Erythroblast (primary cell): ENCODE results near the gene HOXC5.

Source experiments
- DNase-seq, 2 experiments: peaks; one replicate each; lab custom pipeline; 2025; lab: John Stamatoyannopoulos, UW
- GATA1 ChIP-seq: IDR thresholded peaks from 2 replicates; pipeline ENCODE4 v1.6.1; 2011; ENCODE audit warnings: low read depth, mild to moderate bottlenecking, control low read depth, low read length, moderate library complexity
- POLR2A ChIP-seq: IDR thresholded peaks from 2 replicates; pipeline ENCODE4 v1.6.1; 2011; ENCODE audit warnings: mild to moderate bottlenecking, low read length

HOXC5 gene

GRCh38 chr12:54053751-54054741 lies 21.2 kb downstream of the HOXC5 start, which contains the start of gene HOXC4:
TSS of gene HOXC4 (plus strand) at chr12:54053835. CDS start at chr12:54053923, 88 bp downstream.
- no peak for DNase-seq
- TF ChIP-seq GATA1, result no peak
- TF ChIP-seq POLR2A, result no peak

DNA sequence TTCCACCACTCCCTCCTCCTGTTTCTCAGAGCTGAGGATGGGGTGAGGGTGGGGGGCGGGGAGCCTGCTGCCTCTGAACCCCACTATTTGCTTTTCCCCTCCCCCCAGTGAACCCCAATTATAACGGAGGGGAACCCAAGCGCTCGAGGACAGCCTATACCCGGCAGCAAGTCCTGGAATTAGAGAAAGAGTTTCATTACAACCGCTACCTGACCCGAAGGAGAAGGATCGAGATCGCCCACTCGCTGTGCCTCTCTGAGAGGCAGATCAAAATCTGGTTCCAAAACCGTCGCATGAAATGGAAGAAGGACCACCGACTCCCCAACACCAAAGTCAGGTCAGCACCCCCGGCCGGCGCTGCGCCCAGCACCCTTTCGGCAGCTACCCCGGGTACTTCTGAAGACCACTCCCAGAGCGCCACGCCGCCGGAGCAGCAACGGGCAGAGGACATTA lies 21.9 kb downstream of the HOXC5 start:
- TF ChIP-seq GATA1, result no peak
- TF ChIP-seq POLR2A, result no peak
- DNase-seq, result no peak

DNA sequence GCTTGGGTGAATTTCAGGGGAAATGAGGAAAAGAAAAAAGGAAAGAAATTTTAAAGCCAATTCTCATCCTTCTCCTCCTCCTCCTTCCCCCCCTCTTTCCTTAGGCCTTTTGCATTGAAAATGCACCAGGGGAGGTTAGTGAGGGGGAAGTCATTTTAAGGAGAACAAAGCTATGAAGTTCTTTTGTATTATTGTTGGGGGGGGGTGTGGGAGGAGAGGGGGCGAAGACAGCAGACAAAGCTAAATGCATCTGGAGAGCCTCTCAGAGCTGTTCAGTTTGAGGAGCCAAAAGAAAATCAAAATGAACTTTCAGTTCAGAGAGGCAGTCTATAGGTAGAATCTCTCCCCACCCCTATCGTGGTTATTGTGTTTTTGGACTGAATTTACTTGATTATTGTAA lies 22.7 kb downstream of the HOXC5 start:
- TF ChIP-seq POLR2A, result no peak
- no peak for TF ChIP-seq GATA1

GRCh38 chr12:54056110-54056509 lies 23.3 kb downstream of the HOXC5 start:
- no peak for TF ChIP-seq GATA1
- no peak for TF ChIP-seq POLR2A
- no peak for DNase-seq

More for the DNA sequence above, 22.7 kb downstream of the HOXC5 start:
- no peak for DNase-seq

GRCh38 chr12:54058128-54058768 lies 25.4 kb downstream of the HOXC5 start:
- TF ChIP-seq GATA1 (no peak), POLR2A (no peak)

DNA sequence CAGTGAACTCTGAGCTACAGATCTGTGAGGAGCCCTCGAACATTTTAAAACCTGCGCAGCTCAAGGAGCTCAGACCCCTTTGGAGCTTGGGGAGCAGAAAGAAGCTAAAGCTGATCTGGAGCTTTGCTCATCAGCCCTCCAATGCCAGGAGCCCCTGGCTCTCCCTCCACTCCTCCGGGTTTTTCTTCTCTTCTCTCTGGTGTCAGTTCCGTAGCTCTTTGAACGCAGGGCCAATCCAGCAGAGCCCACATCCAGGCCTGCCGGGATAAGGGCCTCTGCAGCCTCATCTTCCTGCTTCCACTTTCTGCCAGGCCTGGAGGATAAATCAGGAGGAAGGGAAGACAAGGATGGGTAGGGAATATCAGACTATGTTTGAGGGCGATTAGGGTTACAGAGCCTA lies 26.8 kb downstream of the HOXC5 start:
- DNase-seq, result no peak
- TF ChIP-seq GATA1 (no peak), POLR2A (no peak)

More at GRCh38 chr12:54058128-54058768, 25.4 kb downstream of the HOXC5 start:
- no peak for DNase-seq

DNA sequence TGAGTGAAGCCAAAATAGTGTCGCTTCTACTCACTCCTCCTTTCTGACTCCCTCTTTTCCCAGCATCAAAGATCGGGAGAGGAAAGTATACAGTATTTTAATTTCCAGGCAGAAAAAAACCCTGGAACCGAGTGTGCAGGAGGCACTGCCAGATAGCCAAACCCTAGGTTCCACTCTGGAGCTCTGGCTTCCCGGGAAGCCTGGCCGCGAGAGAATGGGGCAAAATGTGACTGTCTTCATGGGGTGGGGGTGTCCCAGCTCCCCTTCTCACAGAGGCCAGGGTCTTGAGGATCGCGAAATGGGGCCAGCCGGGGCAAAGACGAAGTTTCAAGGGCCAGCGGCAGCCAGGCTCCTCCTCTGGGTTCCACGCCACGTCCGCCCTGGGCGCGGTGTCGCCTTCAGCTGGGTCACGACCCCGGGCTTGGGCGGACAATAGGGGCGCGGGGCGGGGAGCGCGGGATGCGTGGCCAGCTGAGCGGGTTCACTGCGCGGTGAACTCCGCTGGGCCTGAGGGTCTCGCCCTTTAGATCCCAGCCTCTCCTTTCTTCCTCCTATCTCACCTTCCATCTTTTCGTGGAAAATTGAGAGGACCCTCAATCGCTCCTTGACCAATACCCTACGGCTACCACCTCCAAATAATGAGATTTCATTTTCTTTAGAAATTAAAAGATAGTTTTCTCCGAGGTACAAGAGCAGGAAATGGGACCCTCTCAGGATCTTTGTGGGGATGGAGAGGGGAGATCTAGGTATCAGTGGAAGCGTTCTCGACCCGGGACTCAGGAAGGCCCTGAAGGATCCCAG lies 27.5 kb downstream of the HOXC5 start:
- no peak for TF ChIP-seq GATA1
- TF ChIP-seq POLR2A, result no peak
- DNase-seq, result no peak

DNA sequence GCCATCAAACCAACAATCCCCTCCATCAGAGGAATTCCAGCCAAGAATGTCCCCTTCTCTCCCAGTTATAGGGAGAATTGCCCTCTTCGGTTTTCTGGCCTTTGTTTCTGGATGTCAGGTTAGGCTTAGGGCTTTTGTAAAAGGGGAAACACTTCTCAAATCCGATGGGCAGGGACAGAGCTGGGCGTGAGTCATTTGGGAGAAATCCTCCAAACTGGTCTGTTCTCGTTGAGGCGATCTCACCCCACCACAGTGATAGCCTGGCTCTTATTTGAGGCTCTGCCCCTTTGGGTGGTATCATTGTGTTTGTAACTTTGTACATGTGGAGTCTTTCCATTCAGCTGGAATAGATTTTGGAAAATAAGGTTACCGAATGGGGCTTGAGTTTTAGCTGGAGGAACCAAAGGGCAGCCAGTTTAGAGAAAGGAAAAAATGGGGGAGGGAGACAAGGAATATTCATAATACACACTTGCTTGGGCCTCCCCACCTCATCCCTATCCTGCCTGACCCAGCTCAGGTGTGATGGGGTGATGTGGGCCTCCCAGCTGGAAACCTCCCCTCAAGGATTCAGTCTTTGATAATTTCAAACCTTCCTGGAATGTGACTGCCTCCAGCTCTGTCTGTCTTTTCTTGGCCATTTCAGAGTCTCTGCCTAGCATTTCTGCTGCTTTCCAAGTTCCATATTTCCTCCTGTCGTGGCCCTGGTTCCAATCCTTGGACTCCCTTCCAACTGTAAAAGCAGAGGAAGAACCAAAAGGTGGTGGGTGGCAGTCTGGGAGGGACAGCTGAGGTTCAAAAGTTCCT lies 28.3 kb downstream of the HOXC5 start:
- DNase-seq, result no peak
- no peak for TF ChIP-seq POLR2A
- no peak for TF ChIP-seq GATA1

DNA sequence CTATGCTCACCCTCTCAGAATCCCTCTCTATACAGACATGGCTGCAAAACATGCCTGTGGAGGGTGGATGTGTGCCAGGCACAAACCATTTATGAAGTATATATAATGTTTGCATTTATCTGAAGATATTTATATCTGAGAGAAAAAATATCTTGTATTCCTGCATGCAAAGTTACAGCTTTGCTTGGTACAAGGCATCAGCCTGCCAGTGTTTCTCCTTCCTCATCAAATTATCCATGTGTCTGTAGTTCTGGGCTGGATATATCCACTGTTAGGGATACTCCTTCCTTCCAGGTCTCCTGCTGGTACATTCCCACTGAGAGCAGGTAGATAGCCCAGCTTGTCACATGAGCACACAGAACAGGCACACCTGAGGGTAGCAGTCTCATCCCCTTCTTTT lies 32.8 kb downstream of the HOXC5 start:
- no peak for TF ChIP-seq GATA1
- no peak for TF ChIP-seq POLR2A
- DNase-seq, result no peak

GRCh38 chr12:54066408-54066807 lies 33.6 kb downstream of the HOXC5 start:
- no peak for TF ChIP-seq POLR2A
- no peak for TF ChIP-seq GATA1
- no peak for DNase-seq

DNA sequence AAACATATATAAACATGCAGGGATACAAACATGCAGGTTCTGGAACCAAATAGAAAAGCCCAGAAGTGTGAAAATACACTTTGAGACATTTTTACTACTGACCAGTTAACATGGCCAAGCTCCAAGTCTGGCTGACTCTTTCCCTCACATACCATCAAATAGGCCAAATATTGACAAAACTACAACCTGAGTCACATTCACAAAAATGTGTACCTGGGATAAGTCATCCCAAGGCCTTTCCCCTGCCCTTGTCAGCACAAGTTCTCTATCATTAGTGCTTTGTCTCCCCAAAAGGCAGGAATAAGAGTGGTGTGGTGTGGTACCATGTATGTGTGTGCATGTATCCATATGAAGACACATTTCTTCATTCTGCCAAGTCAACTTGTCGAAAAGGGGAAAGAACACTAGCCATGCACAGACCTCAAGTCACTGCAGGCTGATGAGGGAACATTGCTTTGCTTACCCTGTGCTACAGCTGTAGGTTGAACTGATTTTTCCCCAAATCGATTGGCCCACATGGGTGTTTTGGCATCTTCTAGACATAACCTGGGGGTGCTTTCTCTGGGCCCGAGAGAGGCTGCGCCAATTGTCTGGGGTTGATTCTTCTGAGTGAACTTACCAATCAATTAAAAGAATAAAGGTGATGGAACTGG lies 35.7 kb downstream of the HOXC5 start:
- no peak for DNase-seq

GRCh38 chr12:54071942-54072341 lies 39.1 kb downstream of the HOXC5 start:
- no peak for DNase-seq
- TF ChIP-seq GATA1, result no peak
- no peak for TF ChIP-seq POLR2A

More for the DNA sequence above, 35.7 kb downstream of the HOXC5 start:
- TF ChIP-seq GATA1 (no peak), POLR2A (no peak)
